ENCODE results near the gene TEDC2. TPM values are rescaled to one million over a fixed set of nuclear protein-coding genes. Genes with fewer than 3 reads are reported as not detected.

Gene TEDC2
- total and polyA plus RNA-seq, 5 experiments from 2014 or later, result 0.52 to 0.96 (median 0.76) TPM; not detected in 2

DNA sequence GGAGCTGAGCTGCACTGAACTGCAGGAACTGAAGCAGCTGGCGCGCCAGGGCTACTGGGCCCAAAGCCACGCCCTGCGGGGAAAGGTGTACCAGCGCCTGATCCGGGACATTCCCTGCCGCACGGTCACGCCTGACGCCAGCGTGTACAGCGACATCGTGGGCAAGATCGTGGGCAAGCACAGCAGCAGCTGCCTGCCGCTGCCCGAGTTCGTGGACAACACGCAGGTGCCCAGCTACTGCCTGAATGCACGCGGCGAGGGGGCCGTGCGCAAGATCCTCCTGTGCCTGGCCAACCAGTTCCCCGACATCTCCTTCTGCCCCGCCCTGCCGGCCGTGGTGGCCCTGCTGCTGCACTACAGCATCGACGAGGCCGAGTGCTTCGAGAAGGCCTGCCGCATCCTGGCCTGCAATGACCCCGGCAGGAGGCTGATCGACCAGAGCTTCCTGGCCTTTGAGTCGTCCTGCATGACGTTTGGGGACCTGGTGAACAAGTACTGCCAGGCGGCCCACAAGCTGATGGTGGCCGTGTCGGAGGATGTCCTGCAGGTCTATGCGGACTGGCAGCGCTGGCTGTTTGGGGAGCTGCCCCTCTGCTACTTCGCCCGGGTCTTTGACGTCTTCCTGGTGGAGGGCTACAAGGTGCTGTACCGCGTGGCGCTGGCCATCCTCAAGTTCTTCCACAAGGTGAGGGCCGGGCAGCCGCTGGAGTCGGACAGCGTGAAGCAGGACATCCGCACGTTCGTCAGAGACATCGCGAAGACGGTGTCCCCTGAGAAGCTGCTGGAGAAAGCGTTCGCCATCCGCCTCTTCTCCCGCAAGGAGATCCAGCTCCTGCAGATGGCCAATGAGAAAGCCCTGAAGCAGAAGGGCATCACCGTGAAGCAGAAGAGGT, 36.6 kb downstream of the TEDC2 start:
- no peak for DNase-seq
- ATAC-seq, result no peak
- Mint-ChIP-seq H3K36me3 (peaks cover 0 to 7% (median 5%) of the 10 kb centered on the region in 3 donors), H3K27me3 (no peaks in the 10 kb centered on the region), H3K27ac (no peak overlapping the region), H3K4me1 (peaks cover 0 to 2% (median 0%) of the 10 kb centered on the region in 4 donors), H3K4me3 (no peak overlapping the region), H3K9me3 (no peaks in the 10 kb centered on the region)
- POLR2A ChIA-PET, result interaction anchor here (0.9 kb wide), 1 partner anchor 22 kb away, joined by 3 read pairs; the partner anchor contains the start of gene TBC1D24

DNA sequence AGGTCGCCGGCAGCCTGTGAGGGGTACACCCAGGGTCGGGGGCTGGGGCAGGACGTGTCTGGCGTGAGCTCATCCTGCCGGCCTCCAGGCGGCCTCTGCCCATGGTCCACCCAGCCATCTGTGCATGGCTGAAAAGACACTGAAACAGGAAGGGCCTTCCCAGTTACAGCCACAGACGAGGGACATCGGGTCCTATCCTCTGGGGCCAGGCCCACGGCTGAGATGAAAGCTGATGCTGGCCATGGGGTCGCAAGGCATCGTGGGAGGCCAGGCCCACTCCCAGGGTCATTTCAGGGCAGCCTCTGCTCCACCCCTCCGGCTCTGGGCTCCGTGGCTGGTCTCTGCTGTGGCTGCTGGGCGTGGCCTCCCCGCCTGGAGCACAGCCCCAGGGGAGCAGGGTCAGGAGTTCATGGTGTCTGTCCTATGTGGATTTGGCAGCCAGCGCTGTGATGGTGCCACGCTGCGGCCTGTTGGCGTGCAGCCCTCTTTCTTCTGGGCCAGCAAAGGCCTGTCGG, 37.3 kb downstream of the TEDC2 start:
- Mint-ChIP-seq H3K27me3 (no peaks in the 10 kb centered on the region), H3K27ac (no peak overlapping the region), H3K9me3 (no peaks in the 10 kb centered on the region), H3K4me1 (peaks cover 0 to 2% (median under 1%) of the 10 kb centered on the region in 4 donors), H3K36me3 (peaks cover 0 to 7% (median 5%) of the 10 kb centered on the region in 3 donors), H3K4me3 (no peak overlapping the region)
- DNase-seq, result no peak
- ATAC-seq, result no peak
- POLR2A ChIA-PET, result interaction anchor here (0.9 kb wide), 1 partner anchor 22 kb away, joined by 3 read pairs; the partner anchor contains the start of gene TBC1D24

DNA sequence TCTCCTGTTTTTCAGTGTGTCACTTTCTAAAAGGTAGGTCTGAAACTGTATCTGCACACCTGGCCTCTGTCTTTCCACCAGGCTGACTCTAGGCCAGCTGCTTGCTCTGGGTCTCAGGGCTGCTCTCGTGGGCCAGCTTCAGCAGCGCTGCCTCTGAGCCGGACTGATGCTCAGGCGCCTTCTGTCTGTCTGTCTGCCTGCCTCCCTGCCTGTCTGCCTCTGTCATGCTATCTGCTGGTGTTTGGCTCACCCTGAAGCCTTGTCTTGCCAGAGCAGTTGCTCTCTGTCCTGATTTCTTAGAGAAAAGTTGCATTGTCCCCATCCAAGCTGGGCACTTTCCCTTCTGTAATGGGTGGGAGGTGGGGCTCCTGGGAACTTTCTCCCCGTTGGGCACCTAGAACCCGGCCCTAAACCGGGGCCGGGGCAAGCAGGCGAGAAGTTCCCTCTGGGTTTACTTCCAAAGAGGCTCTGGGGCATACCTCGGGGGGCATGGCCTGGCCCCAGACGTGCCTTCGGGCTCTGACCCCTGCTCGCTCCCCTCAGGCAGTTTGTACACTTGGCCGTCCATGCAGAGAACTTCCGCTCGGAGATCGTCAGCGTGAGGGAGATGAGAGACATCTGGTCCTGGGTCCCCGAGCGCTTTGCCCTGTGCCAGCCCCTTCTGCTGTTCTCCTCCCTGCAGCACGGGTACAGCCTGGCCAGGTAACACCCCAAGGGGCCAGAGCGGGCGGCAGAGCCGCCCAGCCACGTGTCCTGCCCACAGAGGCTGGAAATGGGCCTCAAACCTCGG, 38.0 kb downstream of the TEDC2 start:
- DNase-seq, result no peak
- peak overlapping the region in 1 of 10 donors; percentile 61 for H3K27ac Mint-ChIP-seq
- POLR2A ChIA-PET, result no interaction called here

DNA sequence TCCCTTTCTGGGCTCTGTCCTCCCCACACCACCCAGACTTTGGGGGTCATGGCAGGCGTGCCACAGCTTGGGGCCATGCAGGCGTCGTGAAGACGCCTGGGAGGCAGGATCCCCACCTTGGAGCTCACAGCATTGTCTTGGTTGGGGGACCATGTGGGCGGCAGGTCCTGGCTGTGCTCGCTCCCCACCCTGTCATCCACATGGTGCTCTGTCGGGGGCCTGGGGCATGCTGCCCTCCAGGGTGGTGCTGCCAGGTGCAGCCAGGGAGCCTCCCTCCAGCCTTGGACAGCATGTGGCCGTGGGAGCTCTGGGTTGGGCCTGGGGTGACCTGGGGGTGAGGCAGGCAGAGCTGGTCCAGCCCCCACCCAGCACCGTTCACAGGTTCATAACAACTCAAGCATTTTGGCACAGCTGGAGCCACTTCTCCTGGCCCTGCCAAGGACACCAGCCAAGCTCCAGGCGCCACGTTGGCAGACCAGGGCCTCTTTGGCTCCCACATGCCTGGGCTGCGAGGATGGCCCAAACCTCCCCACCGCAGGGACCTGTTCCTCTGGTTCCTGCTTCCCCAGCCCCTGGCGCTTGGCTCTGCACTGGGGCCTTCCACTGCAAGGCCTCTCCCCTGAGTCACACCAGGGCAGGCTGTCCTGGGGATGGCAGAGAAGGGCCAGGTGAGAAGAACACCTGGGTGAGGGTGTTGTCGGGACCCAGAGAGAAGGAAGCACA, 38.8 kb downstream of the TEDC2 start:
- peaks cover 0 to 7% (median 5%) of the 10 kb centered on the region in 3 donors for H3K36me3 Mint-ChIP-seq
- ATAC-seq (no peak), DNase-seq (no peak)
- no peaks in the 10 kb centered on the region for H3K9me3 Mint-ChIP-seq
- H3K4me3 Mint-ChIP-seq, result no peak overlapping the region
- no peaks in the 10 kb centered on the region for H3K27me3 Mint-ChIP-seq
- peaks cover 0 to 2% (median under 1%) of the 10 kb centered on the region in 4 donors for H3K4me1 Mint-ChIP-seq
- POLR2A ChIA-PET, result no interaction called here
- no peak overlapping the region for H3K27ac Mint-ChIP-seq

More for the DNA sequence above, 38.0 kb downstream of the TEDC2 start:
- no peak for ATAC-seq
- peaks cover 0 to 7% (median 5%) of the 10 kb centered on the region in 3 donors for H3K36me3 Mint-ChIP-seq
- H3K9me3 Mint-ChIP-seq, result no peaks in the 10 kb centered on the region
- peaks cover 0 to 2% (median under 1%) of the 10 kb centered on the region in 4 donors for H3K4me1 Mint-ChIP-seq
- no peak overlapping the region for H3K4me3 Mint-ChIP-seq
- H3K27me3 Mint-ChIP-seq, result no peaks in the 10 kb centered on the region

DNA sequence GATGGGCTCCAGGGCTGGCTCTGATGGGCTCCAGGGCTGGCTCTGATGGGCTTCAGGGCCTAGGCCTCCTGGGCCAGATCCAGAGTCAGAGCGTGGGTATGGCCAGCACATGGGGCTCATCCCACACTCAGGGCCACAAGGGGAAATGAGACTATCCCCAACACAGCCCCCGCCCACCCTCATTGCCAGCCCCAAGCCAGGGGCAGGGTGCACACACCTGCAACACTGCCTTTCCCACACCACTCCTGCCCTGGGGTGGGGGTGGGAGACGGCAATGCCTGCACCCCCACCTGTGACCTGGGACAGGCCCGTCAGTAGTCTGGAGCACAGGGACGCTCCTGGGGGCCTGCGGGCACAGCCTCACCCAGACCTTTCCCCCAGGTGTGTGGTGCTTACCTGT, 39.5 kb downstream of the TEDC2 start:
- DNase-seq (no peak), ATAC-seq (no peak)
- H3K27me3 Mint-ChIP-seq, result no peaks in the 10 kb centered on the region
- H3K27ac Mint-ChIP-seq, result no peak overlapping the region
- no peak overlapping the region for H3K4me3 Mint-ChIP-seq
- H3K9me3 Mint-ChIP-seq, result no peaks in the 10 kb centered on the region
- H3K36me3 Mint-ChIP-seq, result peaks cover 0 to 7% (median 5%) of the 10 kb centered on the region in 3 donors
- H3K4me1 Mint-ChIP-seq, result peaks cover 0 to 2% (median under 1%) of the 10 kb centered on the region in 4 donors
- POLR2A ChIA-PET, result interaction anchor here (2.9 kb wide), 1 partner anchor 14 kb away, joined by 13 read pairs; the partner anchor contains the start of gene ATP6V0C

DNA sequence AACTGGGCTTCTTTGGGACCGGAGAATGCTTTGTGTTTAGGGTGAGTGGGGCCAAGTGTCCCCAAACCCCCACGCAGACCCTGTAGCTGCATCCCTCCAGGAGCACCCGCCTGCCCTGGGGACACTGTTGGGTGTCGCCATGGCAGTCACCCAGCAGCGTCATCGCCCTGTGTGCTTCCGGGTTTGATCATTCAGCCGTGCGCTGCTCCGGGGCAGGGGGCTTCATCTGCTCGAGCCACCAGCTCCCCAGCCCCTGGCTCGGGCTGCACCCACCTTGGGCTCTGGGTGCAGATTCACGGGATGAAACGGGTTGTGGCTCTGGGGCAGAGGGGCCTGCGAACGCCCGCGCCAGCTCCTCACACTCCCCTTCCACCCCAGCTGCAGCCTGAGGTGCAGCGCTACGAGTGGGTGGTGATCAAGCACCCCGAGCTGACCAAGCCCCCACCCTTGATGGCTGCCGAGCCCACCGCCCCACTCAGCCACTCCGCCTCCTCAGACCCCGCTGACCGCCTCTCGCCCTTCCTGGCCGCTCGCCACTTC, 40.1 kb downstream of the TEDC2 start:
- peaks cover 0 to 2% (median under 1%) of the 10 kb centered on the region in 4 donors for H3K4me1 Mint-ChIP-seq
- no peaks in the 10 kb centered on the region for H3K9me3 Mint-ChIP-seq
- no peak overlapping the region for H3K27ac Mint-ChIP-seq
- no peaks in the 10 kb centered on the region for H3K27me3 Mint-ChIP-seq
- H3K36me3 Mint-ChIP-seq, result peaks cover 0 to 7% (median 5%) of the 10 kb centered on the region in 3 donors
- no peak for ATAC-seq
- DNase-seq, result no peak
- POLR2A ChIA-PET, result interaction anchor here (0.6 to 2.9 kb wide), 2 partner anchors 14 to 25 kb away, joined by 3 to 13 read pairs; partner anchors contain the start of gene ATP6V0C
- H3K4me3 Mint-ChIP-seq, result no peak overlapping the region

DNA sequence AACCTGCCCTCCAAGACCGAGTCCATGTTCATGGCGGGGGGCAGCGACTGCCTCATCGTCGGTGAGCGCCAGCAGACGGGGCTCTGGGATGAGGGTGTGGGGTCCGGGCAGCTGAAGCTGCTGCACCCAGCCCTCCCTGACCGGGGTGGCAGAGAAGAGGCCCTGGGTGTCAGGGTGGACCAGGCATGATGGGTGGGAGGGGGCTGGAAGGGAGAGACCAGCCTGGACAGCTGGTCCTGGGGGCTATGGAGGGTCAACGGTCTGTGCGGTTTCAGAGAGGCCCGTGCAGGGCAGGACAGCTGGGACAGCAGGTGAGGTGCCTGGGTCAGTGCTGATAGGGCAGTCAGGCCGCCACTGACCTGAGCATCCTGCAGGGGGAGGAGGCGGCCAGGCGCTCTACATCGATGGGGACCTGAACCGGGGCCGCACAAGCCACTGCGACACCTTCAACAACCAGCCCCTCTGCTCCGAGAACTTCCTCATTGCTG, 40.6 kb downstream of the TEDC2 start:
- Mint-ChIP-seq H3K36me3 (peaks cover 0 to 7% (median 5%) of the 10 kb centered on the region in 3 donors), H3K27me3 (no peaks in the 10 kb centered on the region), H3K4me3 (no peak overlapping the region), H3K4me1 (peaks cover 0 to 2% (median under 1%) of the 10 kb centered on the region in 4 donors), H3K9me3 (no peaks in the 10 kb centered on the region), H3K27ac (no peak overlapping the region)
- POLR2A ChIA-PET, result interaction anchor here (0.6 to 2.9 kb wide), 7 partner anchors 13 to 483 kb away, joined by 3 to 13 read pairs (median 5); partner anchors contain the start of genes ABCA3, ATP6V0C and TRAF7
- no peak for ATAC-seq
- no peak for DNase-seq

DNA sequence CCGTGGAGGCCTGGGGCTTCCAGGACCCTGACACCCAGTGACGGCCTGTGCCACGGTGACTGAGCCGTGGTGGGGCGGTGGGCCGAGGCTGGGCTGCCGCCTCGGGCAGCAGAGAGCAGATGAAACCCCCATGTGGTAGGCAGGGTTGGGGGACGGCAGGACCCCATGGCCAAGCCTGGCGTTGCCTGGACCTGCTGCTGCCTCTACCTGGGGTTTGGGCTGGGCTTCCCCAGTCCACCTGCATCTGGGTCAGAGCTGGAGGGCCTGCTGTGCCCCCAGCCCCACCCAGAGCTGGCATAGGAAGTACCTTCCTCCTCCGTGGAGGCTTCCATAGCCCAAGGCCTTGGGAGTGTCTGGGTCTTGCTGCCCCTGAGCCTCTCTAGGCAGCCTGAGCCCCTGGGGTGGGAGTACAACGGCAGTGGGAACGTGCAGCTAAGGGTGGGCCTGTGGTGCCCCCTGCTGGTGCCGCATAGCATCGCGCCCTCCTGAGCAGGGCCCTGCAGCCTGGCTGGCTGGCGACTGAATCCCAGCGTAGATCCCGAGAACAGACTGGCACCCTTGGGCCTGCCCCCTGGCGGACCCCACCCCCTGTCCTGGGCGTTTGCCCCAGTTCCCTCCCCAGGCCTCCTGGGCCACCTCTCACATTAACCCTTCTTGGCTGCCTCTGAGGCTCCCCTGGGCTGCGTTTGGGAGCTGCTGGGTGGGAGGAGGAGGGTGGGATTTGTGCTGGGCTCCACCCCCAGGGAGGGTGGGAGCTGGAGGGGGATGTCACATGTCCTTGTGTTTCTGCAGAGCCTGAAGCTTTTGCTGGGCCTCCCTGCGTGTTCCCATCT, 41.2 kb downstream of the TEDC2 start:
- Mint-ChIP-seq H3K4me3 (no peak overlapping the region), H3K27me3 (no peaks in the 10 kb centered on the region), H3K4me1 (peaks cover 0 to 2% (median under 1%) of the 10 kb centered on the region in 4 donors), H3K27ac (no peak overlapping the region), H3K36me3 (peaks cover 0 to 7% (median 5%) of the 10 kb centered on the region in 3 donors), H3K9me3 (no peaks in the 10 kb centered on the region)
- DNase-seq (peak; percentile 65 to 86 (median 80)), ATAC-seq (peak; percentile 97 to 99)
- POLR2A ChIA-PET, result interaction anchor here (0.6 to 2.9 kb wide), 7 partner anchors 12 to 484 kb away, joined by 3 to 13 read pairs (median 5); partner anchors contain the start of genes ABCA3, ATP6V0C and TRAF7

DNA sequence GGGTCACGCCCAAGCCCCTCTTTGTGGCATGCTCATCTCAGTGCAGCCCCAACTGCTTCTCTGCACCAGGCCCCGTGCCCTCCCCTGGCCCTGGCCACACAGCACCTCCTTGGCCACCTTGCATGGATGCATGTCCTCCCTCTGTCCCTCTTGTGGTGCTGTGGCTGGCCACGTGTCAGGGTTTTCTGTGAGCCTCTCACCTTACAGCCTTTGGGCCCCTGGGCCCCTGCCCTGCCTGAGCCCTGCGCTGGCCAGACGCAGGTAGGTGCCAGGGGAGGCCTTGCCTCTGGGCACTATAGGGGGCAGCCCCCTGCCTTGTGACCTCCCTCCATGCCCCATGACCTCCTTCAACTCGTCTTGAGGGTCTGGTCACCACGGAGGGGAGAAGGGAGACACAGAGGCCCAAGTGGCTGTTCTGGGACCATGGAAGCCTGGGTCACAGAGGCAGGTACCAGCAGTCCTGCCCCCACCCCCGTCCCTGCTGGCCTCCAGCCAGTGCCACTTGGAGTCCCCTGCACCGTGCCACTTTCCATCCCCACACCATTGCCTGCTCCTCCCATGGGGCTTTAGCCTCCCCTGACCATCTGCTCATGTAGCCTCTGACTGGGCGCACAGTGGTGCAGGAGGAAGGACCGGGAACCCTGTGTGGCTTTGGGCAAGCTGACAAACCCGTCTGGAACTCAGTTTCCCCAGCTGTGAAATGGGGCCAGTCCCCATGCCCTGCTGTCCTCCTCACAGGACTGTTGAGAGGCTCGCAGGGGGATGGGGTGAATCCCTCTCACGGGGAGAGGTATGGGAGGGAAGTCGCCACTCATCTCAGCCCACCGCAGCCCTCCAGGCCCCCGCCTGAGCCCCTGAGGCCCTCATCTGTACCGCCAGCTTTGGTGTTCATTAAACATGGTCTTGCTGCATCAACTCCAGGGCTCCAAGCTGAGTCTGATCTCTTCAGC, 42.3 kb downstream of the TEDC2 start:
- peaks cover 0 to 5% (median 2%) of the 10 kb centered on the region in 4 donors for H3K4me1 Mint-ChIP-seq
- ATAC-seq (no peak), DNase-seq (no peak)
- no peaks in the 10 kb centered on the region for H3K27me3 Mint-ChIP-seq
- no peak overlapping the region for H3K4me3 Mint-ChIP-seq
- peak overlapping the region in 1 of 10 donors; percentile 24 for H3K27ac Mint-ChIP-seq
- no peaks in the 10 kb centered on the region for H3K9me3 Mint-ChIP-seq
- POLR2A ChIA-PET, result interaction anchor here (1.6 to 2.9 kb wide), 3 partner anchors 11 to 348 kb away, joined by 7 to 13 read pairs (median 9); partner anchors contain the start of genes ATP6V0C and TRAF7
- peaks cover 0 to 5% (median 5%) of the 10 kb centered on the region in 3 donors for H3K36me3 Mint-ChIP-seq

DNA sequence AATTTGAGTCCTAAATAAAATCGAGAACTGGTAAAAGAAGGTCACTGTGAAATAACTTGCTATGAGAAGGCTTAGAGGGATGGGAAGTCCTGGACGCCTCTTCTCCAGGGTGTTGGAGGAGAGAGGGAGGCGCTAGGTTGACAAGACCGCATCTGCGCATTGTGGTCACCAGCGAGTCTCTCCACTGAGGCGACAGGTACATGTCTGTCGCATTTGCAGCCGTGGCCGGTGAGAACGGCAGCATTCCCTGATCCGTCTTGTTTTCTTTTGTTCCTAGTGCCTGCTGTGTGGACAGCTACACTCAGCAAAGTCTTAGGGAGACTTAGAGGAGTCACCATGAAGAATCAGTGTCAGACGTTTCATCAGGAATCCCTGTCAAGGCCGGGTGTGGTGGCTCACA, 45.8 kb downstream of the TEDC2 start:
- H3K9me3 Mint-ChIP-seq, result no peaks in the 10 kb centered on the region
- ATAC-seq, result no peak
- no peaks in the 10 kb centered on the region for H3K36me3 Mint-ChIP-seq
- no peak for DNase-seq
- POLR2A ChIA-PET, result no interaction called here
- no peaks in the 10 kb centered on the region for H3K27me3 Mint-ChIP-seq
- peaks cover 0 to 31% (median 2%) of the 10 kb centered on the region in 4 donors for H3K4me1 Mint-ChIP-seq
- H3K4me3 Mint-ChIP-seq, result no peak overlapping the region
- peak overlapping the region in 3 of 10 donors; percentile 11 to 44 (median 36) for H3K27ac Mint-ChIP-seq

All from naive thymus-derived CD8-positive, alpha-beta T cell (primary cell).